ENCODE results near the gene EP300.

The EP300 gene

GRCh38 chr22:41152902-41153301, 60.5 kb downstream of the EP300 start:
- no peak for DNase-seq (ENCODE audit: low read depth)
- no peak overlapping the region for H3K4me3 ChIP-seq (ENCODE audit: low read length)
- no peak for TF ChIP-seq CTCF (conservative IDR thresholded peaks at IDR 0.05; ENCODE audit: low read depth, low read length)

- TF ChIP-seq CTCF (conservative IDR thresholded peaks at IDR 0.05; ENCODE audit: low read depth, low read length): no peak
- no peak for DNase-seq (ENCODE audit: low read depth)
- no peak overlapping the region for H3K4me3 ChIP-seq (ENCODE audit: low read length)
Observed at GRCh38 chr22:41157083-41157482, 64.7 kb downstream of the EP300 start.

- no peak for DNase-seq (ENCODE audit: low read depth)
- no peak overlapping the region for H3K4me3 ChIP-seq (ENCODE audit: low read length)
- TF ChIP-seq CTCF (conservative IDR thresholded peaks at IDR 0.05; ENCODE audit: low read depth, low read length): no peak
Observed at GRCh38 chr22:41169157-41169556, 76.8 kb downstream of the EP300 start.

- TF ChIP-seq CTCF (conservative IDR thresholded peaks at IDR 0.05; ENCODE audit: low read depth, low read length): no peak
- DNase-seq (ENCODE audit: low read depth): no peak
- no peak overlapping the region for H3K4me3 ChIP-seq (ENCODE audit: low read length)
Observed at GRCh38 chr22:41171996-41172395, 79.6 kb downstream of the EP300 start.

GRCh38 chr22:41175546-41175945, 83.2 kb downstream of the EP300 start:
- no peak for TF ChIP-seq CTCF (conservative IDR thresholded peaks at IDR 0.05; ENCODE audit: low read depth, low read length)
- H3K4me3 ChIP-seq (ENCODE audit: low read length): no peak overlapping the region
- DNase-seq (ENCODE audit: low read depth): no peak

GRCh38 chr22:41177040-41177621, 84.7 kb downstream of the EP300 start:
- no peak for DNase-seq (ENCODE audit: low read depth)
- no peak for TF ChIP-seq CTCF (conservative IDR thresholded peaks at IDR 0.05; ENCODE audit: low read depth, low read length)
- no peak overlapping the region for H3K4me3 ChIP-seq (ENCODE audit: low read length)

- no peak for TF ChIP-seq CTCF (conservative IDR thresholded peaks at IDR 0.05; ENCODE audit: low read depth, low read length)
- no peak for DNase-seq (ENCODE audit: low read depth)
- H3K4me3 ChIP-seq (ENCODE audit: low read length): no peak overlapping the region
Observed at GRCh38 chr22:41177622-41178424, 85.4 kb downstream of the EP300 start.

Data from retinal pigment epithelial cell (primary cell).